GM18508 (cell line): ENCODE measurements around the gene CCR5.

ENCODE experiments used
- ATAC-seq: cut with Tn5 transposase; IDR thresholded peaks from one replicate; pipeline ENCODE4 v1.9.1; 2021; ENCODE audit warnings: moderate number of reproducible peaks; ENCODE audit not compliant: insufficient read depth, unreplicated experiment

Gene CCR5

DNA sequence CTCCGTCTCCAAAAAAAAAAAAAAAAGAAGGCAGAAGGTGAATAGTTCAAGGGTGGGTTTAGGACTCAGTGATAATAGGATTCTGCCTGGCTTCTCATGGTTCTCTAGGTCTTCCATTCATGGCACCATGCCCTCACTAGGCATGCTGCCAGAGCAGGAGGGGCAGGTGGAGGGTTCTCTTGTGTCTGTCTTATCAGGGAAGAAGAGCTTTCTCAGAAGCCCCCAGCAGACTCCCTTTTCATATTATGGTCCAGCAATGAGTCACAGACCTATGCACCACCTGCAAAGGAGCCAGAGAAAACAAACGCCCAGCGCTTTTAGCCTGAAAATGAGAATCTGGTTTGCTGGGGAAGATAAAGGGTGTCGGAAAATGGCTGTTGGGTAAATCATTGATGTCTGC is 13.8 kb upstream of the CCR5 start:
- no peak for ATAC-seq

DNA sequence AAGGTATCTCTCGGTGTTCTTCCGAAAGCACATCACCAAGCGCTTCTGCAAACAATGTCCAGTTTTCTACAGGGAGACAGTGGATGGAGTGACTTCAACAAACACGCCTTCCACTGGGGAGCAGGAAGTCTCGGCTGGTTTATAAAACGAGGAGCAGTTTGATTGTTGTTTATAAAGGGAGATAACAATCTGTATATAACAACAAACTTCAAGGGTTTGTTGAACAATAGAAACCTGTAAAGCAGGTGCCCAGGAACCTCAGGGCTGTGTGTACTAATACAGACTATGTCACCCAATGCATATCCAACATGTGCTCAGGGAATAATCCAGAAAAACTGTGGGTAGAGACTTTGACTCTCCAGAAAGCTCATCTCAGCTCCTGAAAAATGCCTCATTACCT is 12.3 kb upstream of the CCR5 start:
- ATAC-seq = no peak

DNA sequence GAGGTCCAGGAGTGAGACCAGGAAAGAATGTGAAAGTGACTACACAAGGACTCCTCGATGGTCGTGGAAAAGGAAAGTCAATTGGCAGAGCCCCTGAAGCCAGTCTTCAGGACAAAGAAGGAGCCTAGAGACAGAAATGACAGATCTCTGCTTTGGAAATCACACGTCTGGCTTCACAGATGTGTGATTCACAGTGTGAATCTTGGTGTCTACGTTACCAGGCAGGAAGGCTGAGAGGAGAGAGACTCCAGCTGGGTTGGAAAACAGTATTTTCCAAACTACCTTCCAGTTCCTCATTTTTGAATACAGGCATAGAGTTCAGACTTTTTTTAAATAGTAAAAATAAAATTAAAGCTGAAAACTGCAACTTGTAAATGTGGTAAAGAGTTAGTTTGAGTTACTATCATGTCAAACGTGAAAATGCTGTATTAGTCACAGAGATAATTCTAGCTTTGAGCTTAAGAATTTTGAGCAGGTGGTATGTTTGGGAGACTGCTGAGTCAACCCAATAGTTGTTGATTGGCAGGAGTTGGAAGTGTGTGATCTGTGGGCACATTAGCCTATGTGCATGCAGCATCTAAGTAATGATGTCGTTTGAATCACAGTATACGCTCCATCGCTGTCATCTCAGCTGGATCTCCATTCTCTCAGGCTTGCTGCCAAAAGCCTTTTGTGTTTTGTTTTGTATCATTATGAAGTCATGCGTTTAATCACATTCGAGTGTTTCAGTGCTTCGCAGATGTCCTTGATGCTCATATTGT is 10.8 kb upstream of the CCR5 start:
- no peak for ATAC-seq

DNA sequence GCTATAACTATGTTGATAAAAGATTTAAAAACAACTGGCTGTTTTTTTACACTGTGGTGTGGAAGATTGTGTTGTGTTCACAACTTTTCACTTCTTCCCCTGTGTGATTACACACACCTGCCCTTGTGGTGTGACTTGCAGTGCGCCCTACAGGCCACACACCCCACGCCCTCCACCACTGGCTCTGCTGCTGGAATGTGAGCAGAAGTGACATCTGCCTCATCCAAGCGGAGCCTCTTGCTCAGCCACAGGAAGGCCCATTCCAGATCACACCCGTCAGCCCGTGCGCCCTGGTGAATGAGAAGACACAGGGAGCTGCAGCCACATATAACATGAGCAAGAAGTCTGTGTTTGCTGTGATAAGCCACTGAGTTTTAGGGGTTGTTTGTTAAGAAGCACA is 9.8 kb upstream of the CCR5 start:
- ATAC-seq = no peak

DNA sequence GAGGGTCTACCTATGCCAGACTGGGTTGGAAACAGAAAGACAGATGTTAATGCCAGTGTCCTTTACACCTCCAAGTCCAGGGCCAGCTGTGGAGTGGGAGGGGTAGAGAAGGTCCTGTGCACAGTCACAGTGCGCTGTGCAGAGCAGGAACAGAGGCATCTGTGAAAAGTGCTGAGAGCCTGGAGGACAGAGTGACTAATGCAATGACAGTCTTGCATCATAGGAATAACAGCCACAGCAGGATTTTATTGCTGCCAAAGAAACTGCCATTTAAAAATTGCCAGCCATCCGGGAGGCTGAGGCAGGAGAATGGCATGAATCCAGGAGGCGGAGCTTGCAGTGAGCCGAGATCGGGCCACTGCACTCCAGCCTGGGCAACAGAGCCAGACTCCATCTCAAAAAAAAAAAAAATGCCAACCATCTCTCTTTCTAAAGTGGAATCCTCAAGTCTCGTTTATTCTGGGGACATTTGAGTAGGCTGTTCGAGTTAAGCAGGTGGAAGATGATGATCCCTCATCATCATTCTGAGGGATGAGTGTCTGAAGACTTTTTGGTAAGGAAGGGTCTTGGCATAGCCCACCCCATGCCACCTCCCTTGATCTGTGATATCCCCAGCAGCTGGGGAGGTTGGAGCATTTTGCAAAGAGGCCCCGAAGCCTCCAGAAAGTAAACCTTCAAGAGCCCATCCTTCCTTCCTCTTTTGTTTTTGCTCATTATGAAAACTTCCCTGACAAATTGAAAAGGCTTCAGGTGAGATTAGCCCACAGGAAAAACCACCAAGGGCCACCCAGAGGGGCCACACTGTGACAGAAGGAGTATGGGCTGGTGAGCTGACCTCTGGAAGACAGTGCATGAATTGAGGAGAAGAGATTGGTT is 9.1 kb upstream of the CCR5 start:
- no peak for ATAC-seq

DNA sequence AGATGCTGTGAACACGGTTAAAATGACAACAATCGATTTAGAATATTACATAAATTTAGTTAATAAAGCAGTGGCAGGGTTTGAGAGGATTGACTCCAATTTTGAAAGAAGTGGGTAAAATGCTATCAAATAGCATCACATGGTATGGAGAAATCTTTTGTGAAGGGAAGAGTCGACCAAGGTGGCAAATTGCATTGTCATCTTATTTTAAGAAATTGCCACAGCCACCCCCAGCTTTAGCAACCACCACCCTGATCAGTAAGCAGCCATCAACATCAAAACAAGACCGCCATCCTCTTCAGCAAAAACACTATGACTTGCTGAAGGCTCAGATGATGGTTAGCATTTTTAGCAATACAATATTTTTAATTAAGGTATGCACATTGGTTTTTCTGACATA is 5.7 kb upstream of the CCR5 start:
- no peak for ATAC-seq

DNA sequence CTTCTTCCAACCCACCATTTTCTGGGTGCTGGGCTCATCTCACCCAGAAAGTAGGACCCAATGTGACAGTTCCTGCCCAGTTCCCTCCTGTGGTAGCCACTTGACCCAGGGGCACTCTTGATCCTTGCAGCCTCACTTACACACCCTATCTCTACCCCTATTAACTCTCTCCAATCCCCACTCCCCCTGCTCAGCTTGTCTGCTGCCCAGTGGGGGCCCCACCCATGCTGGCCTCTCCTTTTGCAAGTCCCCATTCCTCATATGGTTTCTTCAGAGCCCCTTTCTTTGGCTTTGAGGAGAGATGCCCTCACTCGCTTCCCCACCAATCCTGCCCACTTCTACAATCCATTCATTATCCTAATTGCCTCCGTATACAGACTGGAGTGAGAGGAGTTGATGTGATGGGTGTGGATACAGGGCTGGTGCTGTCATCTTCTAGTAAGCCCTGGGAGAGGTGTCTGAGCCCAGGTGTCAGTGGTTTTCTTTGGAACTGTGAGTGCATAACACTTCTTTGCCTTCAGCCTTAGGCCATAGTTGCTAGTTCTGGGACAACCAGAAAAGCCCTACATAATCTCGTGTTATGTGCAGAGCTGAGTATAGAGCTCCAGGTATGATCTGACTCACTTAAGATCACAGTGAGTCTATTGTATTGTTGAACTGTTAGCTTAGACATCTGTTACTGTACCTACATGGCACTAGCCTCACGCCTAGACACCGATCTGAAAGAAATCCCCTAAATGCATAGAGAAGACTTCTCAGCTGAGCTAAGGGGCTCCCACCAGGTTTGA is 4.8 kb upstream of the CCR5 start:
- ATAC-seq = no peak

DNA sequence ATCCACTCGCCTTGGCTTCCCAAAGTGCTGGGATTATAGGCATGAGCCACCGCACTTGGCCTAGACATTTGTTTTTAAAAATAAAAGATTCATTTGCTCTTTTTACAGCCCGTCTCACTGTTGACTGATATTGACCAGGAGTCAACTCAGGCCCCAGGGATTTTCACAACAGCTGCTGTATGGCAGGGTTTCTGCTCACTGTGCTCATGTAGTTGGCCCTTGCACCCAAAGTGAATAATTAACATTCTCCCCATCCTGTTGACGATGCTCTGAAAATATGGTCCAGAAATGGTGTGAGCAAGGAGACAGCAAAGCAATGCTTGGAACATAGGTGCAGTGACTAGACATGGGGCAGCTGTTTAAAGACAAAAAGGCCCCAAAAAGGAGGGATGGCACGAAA is 2.9 kb upstream of the CCR5 start:
- no peak for ATAC-seq

DNA sequence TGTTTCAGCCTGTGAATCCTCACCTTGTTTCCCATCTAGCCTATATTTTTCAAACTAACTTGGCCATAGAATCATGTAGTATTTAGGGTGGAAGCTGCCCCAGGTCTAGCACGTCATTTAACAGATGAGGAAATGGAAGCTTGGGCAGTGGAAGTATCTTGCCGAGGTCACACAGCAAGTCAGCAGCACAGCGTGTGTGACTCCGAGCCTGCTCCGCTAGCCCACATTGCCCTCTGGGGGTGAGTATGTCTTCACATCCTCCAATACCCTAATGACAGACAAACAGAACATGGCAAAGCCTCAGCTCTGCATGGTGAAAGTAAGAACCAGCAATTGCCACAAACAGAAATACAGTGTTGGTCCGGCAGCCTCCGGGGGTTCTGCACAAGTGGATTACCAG is 2.2 kb upstream of the CCR5 start:
- ATAC-seq = no peak

DNA sequence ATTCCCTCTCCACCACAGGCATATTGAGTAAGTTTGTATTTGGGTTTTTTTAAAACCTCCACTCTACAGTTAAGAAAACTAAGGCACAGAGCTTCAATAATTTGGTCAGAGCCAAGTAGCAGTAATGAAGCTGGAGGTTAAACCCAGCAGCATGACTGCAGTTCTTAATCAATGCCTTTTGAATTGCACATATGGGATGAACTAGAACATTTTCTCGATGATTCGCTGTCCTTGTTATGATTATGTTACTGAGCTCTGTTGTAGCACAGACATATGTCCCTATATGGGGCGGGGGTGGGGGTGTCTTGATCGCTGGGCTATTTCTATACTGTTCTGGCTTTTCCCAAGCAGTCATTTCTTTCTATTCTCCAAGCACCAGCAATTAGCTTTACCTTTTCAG is 1.6 kb upstream of the CCR5 start:
- ATAC-seq = no peak

DNA sequence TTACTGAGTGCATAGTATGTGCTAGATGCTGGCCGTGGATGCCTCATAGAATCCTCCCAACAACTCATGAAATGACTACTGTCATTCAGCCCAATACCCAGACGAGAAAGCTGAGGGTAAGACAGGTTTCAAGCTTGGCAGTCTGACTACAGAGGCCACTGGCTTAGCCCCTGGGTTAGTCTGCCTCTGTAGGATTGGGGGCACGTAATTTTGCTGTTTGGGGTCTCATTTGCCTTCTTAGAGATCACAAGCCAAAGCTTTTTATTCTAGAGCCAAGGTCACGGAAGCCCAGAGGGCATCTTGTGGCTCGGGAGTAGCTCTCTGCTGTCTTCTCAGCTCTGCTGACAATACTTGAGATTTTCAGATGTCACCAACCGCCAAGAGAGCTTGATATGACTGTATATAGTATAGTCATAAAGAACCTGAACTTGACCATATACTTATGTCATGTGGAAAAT is 1.0 kb upstream of the CCR5 start:
- ATAC-seq = no peak

DNA sequence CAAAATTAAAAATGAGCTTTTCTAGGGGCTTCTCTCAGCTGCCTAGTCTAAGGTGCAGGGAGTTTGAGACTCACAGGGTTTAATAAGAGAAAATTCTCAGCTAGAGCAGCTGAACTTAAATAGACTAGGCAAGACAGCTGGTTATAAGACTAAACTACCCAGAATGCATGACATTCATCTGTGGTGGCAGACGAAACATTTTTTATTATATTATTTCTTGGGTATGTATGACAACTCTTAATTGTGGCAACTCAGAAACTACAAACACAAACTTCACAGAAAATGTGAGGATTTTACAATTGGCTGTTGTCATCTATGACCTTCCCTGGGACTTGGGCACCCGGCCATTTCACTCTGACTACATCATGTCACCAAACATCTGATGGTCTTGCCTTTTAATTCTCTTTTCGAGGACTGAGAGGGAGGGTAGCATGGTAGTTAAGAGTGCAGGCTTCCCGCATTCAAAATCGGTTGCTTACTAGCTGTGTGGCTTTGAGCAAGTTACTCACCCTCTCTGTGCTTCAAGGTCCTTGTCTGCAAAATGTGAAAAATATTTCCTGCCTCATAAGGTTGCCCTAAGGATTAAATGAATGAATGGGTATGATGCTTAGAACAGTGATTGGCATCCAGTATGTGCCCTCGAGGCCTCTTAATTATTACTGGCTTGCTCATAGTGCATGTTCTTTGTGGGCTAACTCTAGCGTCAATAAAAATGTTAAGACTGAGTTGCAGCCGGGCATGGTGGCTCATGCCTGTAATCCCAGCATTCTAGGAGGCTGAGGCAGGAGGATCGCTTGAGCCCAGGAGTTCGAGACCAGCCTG is 984 bp downstream of the CCR5 start:
- ATAC-seq = no peak

DNA sequence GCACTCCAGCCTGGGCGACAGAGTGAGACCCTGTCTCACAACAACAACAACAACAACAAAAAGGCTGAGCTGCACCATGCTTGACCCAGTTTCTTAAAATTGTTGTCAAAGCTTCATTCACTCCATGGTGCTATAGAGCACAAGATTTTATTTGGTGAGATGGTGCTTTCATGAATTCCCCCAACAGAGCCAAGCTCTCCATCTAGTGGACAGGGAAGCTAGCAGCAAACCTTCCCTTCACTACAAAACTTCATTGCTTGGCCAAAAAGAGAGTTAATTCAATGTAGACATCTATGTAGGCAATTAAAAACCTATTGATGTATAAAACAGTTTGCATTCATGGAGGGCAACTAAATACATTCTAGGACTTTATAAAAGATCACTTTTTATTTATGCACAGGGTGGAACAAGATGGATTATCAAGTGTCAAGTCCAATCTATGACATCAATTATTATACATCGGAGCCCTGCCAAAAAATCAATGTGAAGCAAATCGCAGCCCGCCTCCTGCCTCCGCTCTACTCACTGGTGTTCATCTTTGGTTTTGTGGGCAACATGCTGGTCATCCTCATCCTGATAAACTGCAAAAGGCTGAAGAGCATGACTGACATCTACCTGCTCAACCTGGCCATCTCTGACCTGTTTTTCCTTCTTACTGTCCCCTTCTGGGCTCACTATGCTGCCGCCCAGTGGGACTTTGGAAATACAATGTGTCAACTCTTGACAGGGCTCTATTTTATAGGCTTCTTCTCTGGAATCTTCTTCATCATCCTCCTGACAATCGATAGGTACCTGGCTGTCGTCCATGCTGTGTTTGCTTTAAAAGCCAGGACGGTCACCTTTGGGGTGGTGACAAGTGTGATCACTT is 2.0 kb downstream of the CCR5 start:
- ATAC-seq = no peak

DNA sequence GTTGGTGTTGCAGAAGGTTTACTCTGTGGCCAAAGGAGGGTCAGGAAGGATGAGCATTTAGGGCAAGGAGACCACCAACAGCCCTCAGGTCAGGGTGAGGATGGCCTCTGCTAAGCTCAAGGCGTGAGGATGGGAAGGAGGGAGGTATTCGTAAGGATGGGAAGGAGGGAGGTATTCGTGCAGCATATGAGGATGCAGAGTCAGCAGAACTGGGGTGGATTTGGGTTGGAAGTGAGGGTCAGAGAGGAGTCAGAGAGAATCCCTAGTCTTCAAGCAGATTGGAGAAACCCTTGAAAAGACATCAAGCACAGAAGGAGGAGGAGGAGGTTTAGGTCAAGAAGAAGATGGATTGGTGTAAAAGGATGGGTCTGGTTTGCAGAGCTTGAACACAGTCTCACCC is 4.0 kb downstream of the CCR5 start:
- ATAC-seq = no peak

DNA sequence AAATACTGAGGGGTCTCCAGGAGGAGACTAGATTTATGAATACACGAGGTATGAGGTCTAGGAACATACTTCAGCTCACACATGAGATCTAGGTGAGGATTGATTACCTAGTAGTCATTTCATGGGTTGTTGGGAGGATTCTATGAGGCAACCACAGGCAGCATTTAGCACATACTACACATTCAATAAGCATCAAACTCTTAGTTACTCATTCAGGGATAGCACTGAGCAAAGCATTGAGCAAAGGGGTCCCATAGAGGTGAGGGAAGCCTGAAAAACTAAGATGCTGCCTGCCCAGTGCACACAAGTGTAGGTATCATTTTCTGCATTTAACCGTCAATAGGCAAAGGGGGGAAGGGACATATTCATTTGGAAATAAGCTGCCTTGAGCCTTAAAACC is 4.5 kb downstream of the CCR5 start:
- ATAC-seq = no peak

DNA sequence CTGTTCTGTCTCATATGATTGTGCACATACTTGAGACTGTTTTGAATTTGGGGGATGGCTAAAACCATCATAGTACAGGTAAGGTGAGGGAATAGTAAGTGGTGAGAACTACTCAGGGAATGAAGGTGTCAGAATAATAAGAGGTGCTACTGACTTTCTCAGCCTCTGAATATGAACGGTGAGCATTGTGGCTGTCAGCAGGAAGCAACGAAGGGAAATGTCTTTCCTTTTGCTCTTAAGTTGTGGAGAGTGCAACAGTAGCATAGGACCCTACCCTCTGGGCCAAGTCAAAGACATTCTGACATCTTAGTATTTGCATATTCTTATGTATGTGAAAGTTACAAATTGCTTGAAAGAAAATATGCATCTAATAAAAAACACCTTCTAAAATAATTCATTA is 5.1 kb downstream of the CCR5 start:
- no peak for ATAC-seq

DNA sequence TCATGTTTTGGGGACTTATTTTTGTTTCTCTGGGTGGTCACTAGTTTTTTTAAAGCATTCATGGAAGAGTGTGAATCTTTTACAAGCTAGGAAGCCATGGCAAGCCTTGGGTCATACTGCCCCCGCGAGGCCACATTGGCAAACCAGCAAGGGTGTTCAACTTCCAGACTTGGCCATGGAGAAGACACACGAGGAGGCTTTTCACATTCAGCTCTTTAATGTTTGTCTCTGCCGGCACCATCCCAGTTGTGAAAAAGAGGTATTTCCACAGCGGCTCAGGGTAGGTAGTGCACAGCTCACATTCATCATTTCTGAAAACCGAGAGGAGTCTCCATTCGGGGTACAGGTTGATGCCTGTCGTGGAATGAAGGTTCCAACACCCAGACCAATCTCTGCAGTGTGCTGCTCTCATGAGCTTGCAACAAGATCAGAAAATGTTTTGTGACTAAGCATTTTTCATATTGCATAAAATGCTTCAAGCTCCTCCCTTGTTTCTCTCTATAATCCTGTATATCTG is 7.7 kb downstream of the CCR5 start:
- no peak for ATAC-seq

DNA sequence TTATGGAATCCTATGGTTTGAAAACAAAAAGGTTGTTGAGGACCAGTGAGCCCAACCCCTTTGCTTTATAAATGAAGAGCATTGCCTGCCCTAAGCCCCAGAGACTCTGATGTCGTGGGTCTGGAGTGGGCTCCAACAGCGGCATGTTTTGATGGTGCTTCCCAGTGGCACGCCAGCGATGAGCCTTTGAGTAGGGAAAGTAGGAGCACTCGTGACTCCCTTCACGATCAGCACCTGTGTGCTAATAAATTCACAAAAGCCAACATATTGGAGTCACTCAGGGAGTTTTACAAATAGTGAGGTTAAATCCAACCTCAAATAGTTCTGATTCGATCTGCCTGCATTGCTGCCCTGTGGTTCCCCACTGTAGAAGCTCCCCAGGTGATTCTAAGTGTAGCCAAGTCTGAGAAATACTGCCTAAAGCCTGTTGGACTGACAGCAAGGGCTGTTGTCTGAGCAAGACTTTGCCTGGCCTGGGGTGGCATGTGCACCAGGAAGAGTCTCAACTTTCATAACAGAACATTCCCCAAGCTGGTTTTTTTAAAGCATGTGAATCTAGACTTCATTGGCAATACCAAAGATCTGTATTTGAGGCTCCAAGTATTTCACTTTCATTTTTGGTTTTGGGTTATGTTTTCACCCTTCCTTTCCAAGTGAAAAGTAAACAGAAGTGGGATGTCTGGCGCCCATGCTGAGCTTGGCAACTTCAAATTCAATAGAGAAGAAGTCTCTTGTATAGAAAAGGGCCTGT is 9.9 kb downstream of the CCR5 start:
- ATAC-seq = no peak
